ENCODE measurements around the gene MARCHF4. TPM values are rescaled to one million over a fixed set of nuclear protein-coding genes. Genes with fewer than 3 reads are reported as not detected.
A peak's percentile ranks its signal among the peaks of the same experiment; 100 is the strongest.

MARCHF4 gene
- total and polyA plus RNA-seq, 11 donors, result 0.01 to 0.56 (median 0.14) TPM; not detected in 6

DNA sequence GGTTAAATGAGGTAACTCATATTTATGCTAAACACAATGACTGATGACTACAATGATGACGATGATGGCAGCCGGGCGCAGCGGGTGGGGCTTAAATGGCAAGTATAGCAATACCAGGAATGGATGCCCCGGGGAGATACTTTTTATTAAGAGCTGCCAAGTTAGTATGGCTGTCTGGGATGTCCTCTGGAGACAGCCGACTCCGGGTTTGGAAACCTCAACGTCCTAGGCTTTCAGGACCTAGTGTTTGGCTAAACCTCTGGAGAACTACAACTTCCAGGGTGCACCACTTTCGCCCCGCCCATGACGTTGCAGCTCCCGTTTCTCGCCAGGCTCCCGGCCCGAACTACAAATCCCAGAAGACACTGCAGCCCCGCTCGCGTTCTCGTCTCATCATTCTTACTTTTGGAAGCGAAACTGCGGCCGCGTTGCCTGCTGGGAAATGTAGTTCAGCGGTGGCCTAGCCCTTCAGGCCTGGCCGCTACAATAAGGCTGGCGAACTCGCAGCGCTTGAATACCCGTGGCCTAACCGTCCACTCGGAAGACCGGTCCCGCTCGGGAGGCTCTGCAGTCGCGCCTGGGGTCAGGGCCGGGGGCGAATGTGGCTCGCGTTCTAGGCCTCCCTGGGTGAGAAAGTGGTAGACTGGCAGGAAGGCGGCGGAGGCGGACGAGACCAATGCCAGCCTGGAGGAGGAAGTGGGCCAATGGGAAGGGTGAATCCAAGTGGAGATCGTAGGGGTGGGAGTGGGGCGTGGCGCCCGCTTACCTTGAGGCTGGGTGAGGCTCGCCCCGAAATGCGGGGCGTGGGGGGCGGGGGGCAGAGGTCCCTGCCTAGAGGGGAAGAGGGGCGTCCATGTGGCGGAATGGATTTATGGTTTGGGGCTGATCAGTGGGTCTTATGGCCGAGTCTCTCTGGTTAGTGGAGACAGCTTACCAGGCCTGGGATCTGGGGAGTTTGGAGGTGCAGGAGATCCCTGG is 40.0 kb upstream of the MARCHF4 start, which contains the start of gene SMARCAL1:
Gene SMARCAL1 (plus strand): TSS at position 463 of the 978 bp plus-strand sequence. CDS start 2,221 bp downstream, outside the sequence.
- whole genome bisulfite sequencing, 4 donors, result 6 to 8% (median 7%) methylated on average over 45 to 56 of the region's 56 CpGs
- TF ChIP-seq POLR2A (IDR thresholded peaks at IDR 0.05), result peak in 1 of 2 donors; percentile 44
- TF ChIP-seq, protein P1, sequence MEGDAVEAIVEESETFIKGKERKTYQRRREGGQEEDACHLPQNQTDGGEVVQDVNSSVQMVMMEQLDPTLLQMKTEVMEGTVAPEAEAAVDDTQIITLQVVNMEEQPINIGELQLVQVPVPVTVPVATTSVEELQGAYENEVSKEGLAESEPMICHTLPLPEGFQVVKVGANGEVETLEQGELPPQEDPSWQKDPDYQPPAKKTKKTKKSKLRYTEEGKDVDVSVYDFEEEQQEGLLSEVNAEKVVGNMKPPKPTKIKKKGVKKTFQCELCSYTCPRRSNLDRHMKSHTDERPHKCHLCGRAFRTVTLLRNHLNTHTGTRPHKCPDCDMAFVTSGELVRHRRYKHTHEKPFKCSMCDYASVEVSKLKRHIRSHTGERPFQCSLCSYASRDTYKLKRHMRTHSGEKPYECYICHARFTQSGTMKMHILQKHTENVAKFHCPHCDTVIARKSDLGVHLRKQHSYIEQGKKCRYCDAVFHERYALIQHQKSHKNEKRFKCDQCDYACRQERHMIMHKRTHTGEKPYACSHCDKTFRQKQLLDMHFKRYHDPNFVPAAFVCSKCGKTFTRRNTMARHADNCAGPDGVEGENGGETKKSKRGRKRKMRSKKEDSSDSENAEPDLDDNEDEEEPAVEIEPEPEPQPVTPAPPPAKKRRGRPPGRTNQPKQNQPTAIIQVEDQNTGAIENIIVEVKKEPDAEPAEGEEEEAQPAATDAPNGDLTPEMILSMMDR (IDR thresholded peaks at IDR 0.05), result peak in 1 of 12 donors; percentile 10
- H3K27me3 ChIP-seq, result peaks cover 0 to 5% (median 0%) of the 10 kb centered on the region in 9 donors
- H3K4me3 ChIP-seq, result peak within 1 kb of the TSS; percentile 40 to 97 (median 78)
- intact Hi-C loops (cut with DNase I), result loop anchor here in 1 of 10 donors (5.0 kb wide), 1 partner anchor 85 kb away; the partner anchor contains the start of gene RPL37A
- ATAC-seq (peak; percentile 94 to 97 (median 96)), DNase-seq (peak; percentile 99)
- peaks cover 0 to 28% (median 9%) of the 10 kb centered on the region in 12 donors for H3K4me1 ChIP-seq
- H3K9me3 ChIP-seq, result no peaks in the 10 kb centered on the region
- H3K36me3 ChIP-seq, result peaks cover 0 to 29% (median 23%) of the 10 kb centered on the region in 9 donors
- H3K27ac ChIP-seq, result peak within 1 kb of the TSS; percentile 82 to 99 (median 96)

DNA sequence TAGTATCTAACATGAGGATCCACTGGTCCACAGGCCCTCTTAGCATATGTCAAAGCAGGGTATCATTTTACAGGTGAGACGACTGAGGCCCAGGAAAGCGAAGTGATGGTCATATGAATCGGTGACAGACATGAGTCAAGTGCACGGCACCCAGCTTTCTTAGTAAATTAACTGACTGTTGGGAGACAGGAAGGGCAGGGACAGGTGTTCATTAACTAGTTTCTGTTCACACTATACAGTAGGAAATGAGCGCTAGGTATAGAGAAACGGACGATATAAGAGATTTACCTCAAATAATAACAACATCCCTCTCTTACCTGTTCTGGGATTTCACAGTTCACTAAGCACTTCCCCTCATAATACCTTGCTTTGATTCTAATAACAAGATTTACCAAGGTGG is 38.3 kb upstream of the MARCHF4 start:
- DNase-seq, result no peak
- H3K27ac ChIP-seq, result no peak overlapping the region
- WGBS, 4 donors, result 88 to 95% (median 92%) methylated on average over 7 of the region's 7 CpGs
- no peaks in the 10 kb centered on the region for H3K9me3 ChIP-seq
- H3K36me3 ChIP-seq, result peaks cover 0 to 12% (median 9%) of the 10 kb centered on the region in 9 donors
- H3K4me1 ChIP-seq, result peaks cover 0 to 14% (median 7%) of the 10 kb centered on the region in 12 donors
- H3K27me3 ChIP-seq, result peaks cover 0 to 7% (median 0%) of the 10 kb centered on the region in 9 donors
- TF ChIP-seq POLR2A (IDR thresholded peaks at IDR 0.05), result no peak
- TF ChIP-seq, protein P1 (IDR thresholded peaks at IDR 0.05), result no peak
- H3K4me3 ChIP-seq, result no peak overlapping the region
- intact Hi-C loops (cut with DNase I), result loop anchor here in 1 of 10 donors (5.0 kb wide), 1 partner anchor 87 kb away; the partner anchor contains the start of gene RPL37A
- ATAC-seq, result no peak

DNA sequence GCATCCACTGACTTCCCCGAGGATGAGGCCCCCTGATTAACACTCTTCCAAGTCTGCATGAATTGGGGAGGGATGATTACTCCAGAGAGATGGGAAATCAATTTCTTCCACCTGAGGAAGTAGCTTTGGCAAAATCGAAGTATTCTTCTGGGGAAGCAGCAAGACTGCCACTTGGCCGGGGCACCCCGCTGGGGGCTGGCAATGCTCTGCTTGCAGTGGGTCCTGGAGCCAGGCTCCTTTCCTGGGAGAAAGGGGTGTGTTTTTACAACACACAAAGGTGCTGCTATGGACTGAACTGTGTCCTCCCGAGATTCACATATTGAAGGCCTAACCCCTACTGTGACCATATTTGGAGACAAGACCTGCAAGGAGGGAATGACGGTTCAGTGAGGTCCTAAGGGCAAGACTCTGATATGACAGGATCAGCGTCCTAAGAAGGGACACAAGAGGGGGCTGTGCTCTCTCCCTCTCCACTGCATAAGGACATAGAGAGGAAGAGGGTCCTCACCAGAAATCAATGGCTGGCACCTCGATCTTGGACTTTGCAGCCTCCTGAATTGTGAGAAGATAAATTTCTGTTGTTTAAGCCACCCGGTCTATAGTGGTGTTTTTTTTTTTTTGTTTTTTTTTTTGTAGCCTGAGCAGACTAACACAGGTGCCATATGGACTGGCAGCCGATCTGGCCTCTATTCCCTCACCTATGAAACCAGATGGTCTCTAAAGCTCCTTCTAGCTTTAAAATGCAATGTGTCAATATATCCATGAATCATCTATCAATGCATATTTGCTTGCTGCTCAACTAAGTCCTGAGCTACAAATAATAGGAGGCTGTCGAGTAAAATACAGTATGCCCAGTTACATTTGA is 36.4 kb upstream of the MARCHF4 start:
- no peak for TF ChIP-seq POLR2A (IDR thresholded peaks at IDR 0.05)
- TF ChIP-seq, protein P1 (IDR thresholded peaks at IDR 0.05), result no peak
- DNase-seq (no peak), ATAC-seq (no peak)
- intact Hi-C loops (cut with DNase I), result loop anchor here in 5 of 10 donors (10.0 kb wide), 1 partner anchor 194 kb away; no protein-coding TSS in a partner anchor
- Histone ChIP-seq H3K27ac (no peak overlapping the region), H3K9me3 (no peaks in the 10 kb centered on the region), H3K27me3 (peaks cover 0 to 7% (median 0%) of the 10 kb centered on the region in 9 donors), H3K36me3 (no peaks in the 10 kb centered on the region), H3K4me1 (peaks cover 0 to 11% (median 7%) of the 10 kb centered on the region in 12 donors), H3K4me3 (no peak overlapping the region)
- 64 to 67% (median 66%) methylated on average over 11 of the region's 11 CpGs for WGBS, 4 donors
